HG03025 (cell line): ENCODE measurements around the gene ARHGDIA.
A peak's percentile ranks its signal among the peaks of the same experiment; 100 is the strongest.

Source experiments
- ATAC-seq: cut with Tn5 transposase; IDR thresholded peaks from one replicate; pipeline ENCODE4 v1.9.1; 2021; ENCODE audit warnings: mild to moderate bottlenecking, moderate library complexity; ENCODE audit not compliant: unreplicated experiment, low FRiP score

ARHGDIA gene

GRCh38 chr17:81888988-81889595 lies 18.0 kb upstream of the ARHGDIA start:
- no peak for ATAC-seq

- ATAC-seq, result no peak
These were observed 17.2 kb upstream of the ARHGDIA start for GRCh38 chr17:81888105-81888987.

- ATAC-seq, result no peak
These were observed 14.9 kb upstream of the ARHGDIA start for GRCh38 chr17:81885869-81886548.

- no peak for ATAC-seq
These were observed 14.3 kb upstream of the ARHGDIA start for GRCh38 chr17:81885454-81885853.

- no peak for ATAC-seq
These were observed 13.8 kb upstream of the ARHGDIA start for GRCh38 chr17:81884968-81885367.

GRCh38 chr17:81884520-81884919 lies 13.4 kb upstream of the ARHGDIA start:
- no peak for ATAC-seq

- ATAC-seq, result no peak
These were observed 8.0 kb upstream of the ARHGDIA start for GRCh38 chr17:81879121-81879520.

GRCh38 chr17:81878294-81878693 lies 7.2 kb upstream of the ARHGDIA start:
- no peak for ATAC-seq

- no peak for ATAC-seq
These were observed 6.4 kb upstream of the ARHGDIA start for GRCh38 chr17:81877569-81877968.

GRCh38 chr17:81871387-81872230 lies 472 bp upstream of the ARHGDIA start:
- ATAC-seq, result peak; percentile 45

GRCh38 chr17:81870131-81870980 lies 781 bp downstream of the ARHGDIA start:
- peak; percentile 16 for ATAC-seq

GRCh38 chr17:81869221-81870130 lies 1.7 kb downstream of the ARHGDIA start:
- no peak for ATAC-seq

- no peak for ATAC-seq
These were observed 2.4 kb downstream of the ARHGDIA start for GRCh38 chr17:81868674-81869220.

GRCh38 chr17:81867991-81868673 lies 3.0 kb downstream of the ARHGDIA start:
- no peak for ATAC-seq

GRCh38 chr17:81867170-81867990 lies 3.8 kb downstream of the ARHGDIA start:
- ATAC-seq, result no peak

GRCh38 chr17:81866440-81867169 lies 4.5 kb downstream of the ARHGDIA start:
- ATAC-seq, result no peak
